Keratinocyte (primary cell): ENCODE data around the gene DIP2C. TPM values are rescaled to one million over a fixed set of nuclear protein-coding genes. Genes with fewer than 3 reads are reported as not detected.

ENCODE experiments used
- DNase-seq: peaks from one replicate; pipeline ENCODE4 v3.0.0-alpha.2; 2011; ENCODE audit warnings: low read depth, missing footprints, low spot score
- FAIRE-seq: peaks from 2 replicates; lab custom pipeline; 2011; peaks lifted over from hg19 to GRCh38; lab: Jason Lieb, UNC
- H2AFZ ChIP-seq: 2 replicates; pipeline ENCODE4 v1.6.0; 2012; ENCODE audit warnings: low read length, control low read depth, inconsistent platforms; ENCODE audit not compliant: control insufficient read depth
- H3K27ac ChIP-seq: 2 replicates; pipeline ENCODE4 v1.5.1; 2011; ENCODE audit warnings: low read length; ENCODE audit not compliant: control insufficient read depth, insufficient read depth
- H3K27me3 ChIP-seq: 3 replicates; pipeline ENCODE4 v1.6.0; 2011; ENCODE audit warnings: low read length; ENCODE audit not compliant: control insufficient read depth, insufficient read depth; ENCODE audit errors: extremely low read depth
- H3K36me3 ChIP-seq, 2 experiments: 2 replicates in 1 of 2; 3 replicates in 1 of 2; pipeline ENCODE4 v1.5.1; 2011; ENCODE audit warnings: low read length in 2 of 2, mild to moderate bottlenecking in 1 of 2; ENCODE audit not compliant: control insufficient read depth in 2 of 2, insufficient read depth in 2 of 2; ENCODE audit errors: extremely low read depth in 1 of 2
- H3K4me1 ChIP-seq: 3 replicates; pipeline ENCODE4 v1.5.1; 2011; ENCODE audit warnings: low read length; ENCODE audit not compliant: control insufficient read depth, insufficient read depth; ENCODE audit errors: extremely low read depth
- H3K4me2 ChIP-seq: 3 replicates; pipeline ENCODE4 v1.6.0; 2011; ENCODE audit warnings: low read depth, low read length; ENCODE audit not compliant: control insufficient read depth, insufficient read depth; ENCODE audit errors: extremely low read depth
- H3K4me3 ChIP-seq, 3 experiments: fragments of 200-600 bp in 1 of 3; sonication (generic) in 1 of 3; 2 replicates in 2 of 3; 3 replicates in 1 of 3; pipeline ENCODE4 v1.5.1; 2011 to 2016; ENCODE audit warnings: low read length in 3 of 3, mild to moderate bottlenecking in 3 of 3, control low read depth in 2 of 3, inconsistent platforms in 1 of 3, low read depth in 1 of 3, mixed read lengths in 1 of 3, mixed run types in 1 of 3, moderate library complexity in 1 of 3; ENCODE audit not compliant: control insufficient read depth in 2 of 3, insufficient read depth in 2 of 3; ENCODE audit errors: extremely low read depth in 1 of 3
- H3K79me2 ChIP-seq: 2 replicates; pipeline ENCODE4 v1.6.0; 2012; ENCODE audit warnings: low read length; ENCODE audit not compliant: control insufficient read depth, insufficient read depth
- H3K9ac ChIP-seq: 3 replicates; pipeline ENCODE4 v1.6.0; 2011; ENCODE audit warnings: low read length; ENCODE audit not compliant: control insufficient read depth, insufficient read depth; ENCODE audit errors: extremely low read depth
- H3K9me1 ChIP-seq: 3 replicates; pipeline ENCODE4 v1.6.0; 2011; ENCODE audit warnings: low read length; ENCODE audit not compliant: control insufficient read depth, insufficient read depth; ENCODE audit errors: extremely low read depth
- H3K9me3 ChIP-seq: 2 replicates; pipeline ENCODE4 v1.5.1; 2012; ENCODE audit warnings: low read depth, low read length; ENCODE audit not compliant: control insufficient read depth
- H4K20me1 ChIP-seq: 3 replicates; pipeline ENCODE4 v1.6.0; 2011; ENCODE audit warnings: low read length; ENCODE audit not compliant: control insufficient read depth, insufficient read depth; ENCODE audit errors: extremely low read depth
- CTCF ChIP-seq, 3 experiments: IDR thresholded peaks in 1 of 3; conservative IDR thresholded peaks in 1 of 3; optimal IDR thresholded peaks in 1 of 3; 2 replicates in 2 of 3; 3 replicates in 1 of 3; pipeline versions ENCODE3 to v1.5.1; 2011; ENCODE audit warnings: low read length in 3 of 3, mild to moderate bottlenecking in 3 of 3, moderate library complexity in 2 of 3, control low read depth in 1 of 3, inconsistent platforms in 1 of 3; ENCODE audit not compliant: insufficient read depth in 2 of 3; ENCODE audit errors: extremely low read depth in 1 of 3
- EZH2 ChIP-seq: IDR thresholded peaks from one replicate; pipeline ENCODE4 v1.6.1; 2012; ENCODE audit warnings: inconsistent platforms, mild to moderate bottlenecking, low read length, moderate library complexity
- dilution Hi-C: fragments of 300-500 bp; cut with MboI; formaldehyde crosslinking; loops from one replicate; pipeline ENCODE4 v1.7.0; 2020; ENCODE audit warnings: low sequenced_read_pairs; ENCODE audit not compliant: extremely low pct_ligation_motif_present
- polyA plus RNA-seq, 5 experiments: library from polyadenylated mRNA; depleted of rRNA in 3 of 5; stranded (reverse) in 3 of 5; stranded (forward) in 1 of 5; unstranded in 1 of 5; fragments of >200 nt; gene quantifications; 1 replicate in 1 of 5; 2 replicates in 3 of 5; 3 replicates in 1 of 5; pipeline versions ENCODE4 v1.2.1 to v1.2.3, GENCODE V29; 2011 to 2012; ENCODE audit warnings: missing spikeins in 2 of 5, low read depth in 1 of 5, low replicate concordance in 1 of 5

The DIP2C gene
- polyA plus RNA-seq, 1 donor (not counting 4 experiments of a cell fraction or from before 2014, with no cell fraction given) = 1.3 TPM

GRCh38 chr10:606762-607544, 82.5 kb downstream of the DIP2C start:
- Histone ChIP-seq H3K4me2 (no peak overlapping the region), H4K20me1 (no peaks in the 10 kb centered on the region), H3K9ac (no peak overlapping the region), H3K79me2 (no peaks in the 10 kb centered on the region), H2AFZ (no peak overlapping the region), H3K4me1 (no peaks in the 10 kb centered on the region), H3K4me3 (no peak overlapping the region), H3K36me3 (no peaks in the 10 kb centered on the region), H3K9me1 (no peaks in the 10 kb centered on the region), H3K27ac (no peak overlapping the region), H3K27me3 (no peaks in the 10 kb centered on the region), H3K9me3 (no peaks in the 10 kb centered on the region)
- no peak for FAIRE-seq
- DNase-seq = no peak
- dilution Hi-C loops = no loop called here
- TF ChIP-seq EZH2 (no peak), CTCF (optimal IDR thresholded peaks at IDR 0.05 in 1 of 3, IDR thresholded peaks at IDR 0.05 in 1 of 3, conservative IDR thresholded peaks at IDR 0.05 in 1 of 3; ENCODE audit: extremely low read depth in 1 of 3, insufficient read depth in 2 of 3, low read length in 3 of 3) (no peak)

GRCh38 chr10:605632-606325, 83.7 kb downstream of the DIP2C start:
- Histone ChIP-seq H3K4me2 (no peak overlapping the region), H3K27me3 (no peaks in the 10 kb centered on the region), H3K4me3 (no peak overlapping the region), H3K36me3 (no peaks in the 10 kb centered on the region), H3K9ac (no peak overlapping the region), H2AFZ (no peak overlapping the region), H3K9me3 (no peaks in the 10 kb centered on the region), H3K4me1 (no peaks in the 10 kb centered on the region), H3K79me2 (no peaks in the 10 kb centered on the region), H3K27ac (no peak overlapping the region), H4K20me1 (no peaks in the 10 kb centered on the region), H3K9me1 (no peaks in the 10 kb centered on the region)
- no peak for TF ChIP-seq CTCF (optimal IDR thresholded peaks at IDR 0.05 in 1 of 3, IDR thresholded peaks at IDR 0.05 in 1 of 3, conservative IDR thresholded peaks at IDR 0.05 in 1 of 3; ENCODE audit: extremely low read depth in 1 of 3, insufficient read depth in 2 of 3, low read length in 3 of 3)
- TF ChIP-seq EZH2 = no peak
- FAIRE-seq (no peak), DNase-seq (no peak)
- dilution Hi-C loops = no loop called here
